Measurements from ENCODE around the gene FTCDNL1.

The FTCDNL1 gene

DNA sequence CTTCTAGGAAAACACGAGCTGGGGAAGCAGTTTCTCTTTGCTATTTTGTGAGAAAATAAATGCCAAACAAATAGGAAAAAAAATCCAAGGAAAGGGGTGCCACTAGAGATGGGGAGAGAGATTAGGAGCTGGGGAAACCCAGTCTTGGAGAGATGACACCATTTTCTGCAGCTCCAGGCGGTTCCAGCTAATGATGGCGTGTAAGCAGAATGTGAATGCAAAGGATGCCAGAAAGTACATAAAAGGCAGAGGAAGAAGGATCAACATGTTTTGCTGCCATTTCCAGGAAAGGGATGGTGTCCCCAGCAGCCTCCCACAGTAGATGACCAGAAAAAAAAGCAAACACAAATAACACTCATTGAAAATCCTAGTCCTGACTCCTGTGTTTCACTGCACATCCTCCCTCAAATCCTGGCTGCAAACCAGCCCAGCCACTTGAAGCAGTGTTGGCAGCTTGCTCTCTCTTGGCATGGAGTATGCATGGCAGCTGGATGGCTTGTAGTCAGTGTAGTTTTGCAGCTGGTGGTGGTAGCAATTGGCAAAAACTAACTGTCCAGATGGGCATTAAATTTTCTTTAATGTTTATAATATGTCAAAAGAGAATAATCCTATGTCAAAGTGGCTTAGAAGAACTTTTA is 93.6 kb downstream of the FTCDNL1 start:
- no peaks in the 10 kb centered on the region for H3F3A ChIP-seq (ENCODE audit: insufficient read depth, low read length)
- H3K4me2 ChIP-seq (ENCODE audit: low read depth, low read length): no peak overlapping the region
- no peak overlapping the region for H3K9ac ChIP-seq (ENCODE audit: low read length)
- TF ChIP-seq, protein P1, sequence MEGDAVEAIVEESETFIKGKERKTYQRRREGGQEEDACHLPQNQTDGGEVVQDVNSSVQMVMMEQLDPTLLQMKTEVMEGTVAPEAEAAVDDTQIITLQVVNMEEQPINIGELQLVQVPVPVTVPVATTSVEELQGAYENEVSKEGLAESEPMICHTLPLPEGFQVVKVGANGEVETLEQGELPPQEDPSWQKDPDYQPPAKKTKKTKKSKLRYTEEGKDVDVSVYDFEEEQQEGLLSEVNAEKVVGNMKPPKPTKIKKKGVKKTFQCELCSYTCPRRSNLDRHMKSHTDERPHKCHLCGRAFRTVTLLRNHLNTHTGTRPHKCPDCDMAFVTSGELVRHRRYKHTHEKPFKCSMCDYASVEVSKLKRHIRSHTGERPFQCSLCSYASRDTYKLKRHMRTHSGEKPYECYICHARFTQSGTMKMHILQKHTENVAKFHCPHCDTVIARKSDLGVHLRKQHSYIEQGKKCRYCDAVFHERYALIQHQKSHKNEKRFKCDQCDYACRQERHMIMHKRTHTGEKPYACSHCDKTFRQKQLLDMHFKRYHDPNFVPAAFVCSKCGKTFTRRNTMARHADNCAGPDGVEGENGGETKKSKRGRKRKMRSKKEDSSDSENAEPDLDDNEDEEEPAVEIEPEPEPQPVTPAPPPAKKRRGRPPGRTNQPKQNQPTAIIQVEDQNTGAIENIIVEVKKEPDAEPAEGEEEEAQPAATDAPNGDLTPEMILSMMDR (IDR thresholded peaks at IDR 0.05; ENCODE audit: low read length): no peak
- TF ChIP-seq EZH2phosphoT487 (IDR thresholded peaks at IDR 0.05; ENCODE audit: low read length) (no peak), EZH2 (optimal IDR thresholded peaks at IDR 0.05; ENCODE audit: low read depth, low read length) (no peak)
- H3K9me3 ChIP-seq (replicated peaks; ENCODE audit: insufficient read depth, low read length): no peaks in the 10 kb centered on the region
- H3K4me1 ChIP-seq (ENCODE audit: low read length): no peaks in the 10 kb centered on the region
- DNase-seq: no peak
- H2AFZ ChIP-seq (ENCODE audit: low read length): no peak overlapping the region
- no peaks in the 10 kb centered on the region for H3K36me3 ChIP-seq (replicated peaks; ENCODE audit: insufficient read depth, low read length)
- no peak overlapping the region for H3K27ac ChIP-seq (ENCODE audit: low read length)
- no peaks in the 10 kb centered on the region for H3K9me2 ChIP-seq (replicated peaks; ENCODE audit: insufficient read depth, low read length)
- no peaks in the 10 kb centered on the region for H3K79me2 ChIP-seq (ENCODE audit: low read length)
- no peaks in the 10 kb centered on the region for H3K27me3 ChIP-seq (replicated peaks; ENCODE audit: insufficient read depth, low read length)
- no peak overlapping the region for H3K4me3 ChIP-seq (ENCODE audit: low read length)
- no peaks in the 10 kb centered on the region for H4K20me1 ChIP-seq (ENCODE audit: insufficient read depth, low read length)

- Histone ChIP-seq H3K27ac (ENCODE audit: low read length) (no peak overlapping the region), H3K9me2 (replicated peaks; ENCODE audit: insufficient read depth, low read length) (no peaks in the 10 kb centered on the region), H3K79me2 (ENCODE audit: low read length) (no peaks in the 10 kb centered on the region), H3K4me2 (ENCODE audit: low read depth, low read length) (no peak overlapping the region), H3K4me1 (ENCODE audit: low read length) (no peaks in the 10 kb centered on the region), H2AFZ (ENCODE audit: low read length) (no peak overlapping the region), H3K36me3 (replicated peaks; ENCODE audit: insufficient read depth, low read length) (no peaks in the 10 kb centered on the region), H4K20me1 (ENCODE audit: insufficient read depth, low read length) (no peaks in the 10 kb centered on the region), H3K27me3 (replicated peaks; ENCODE audit: insufficient read depth, low read length) (no peaks in the 10 kb centered on the region), H3F3A (ENCODE audit: insufficient read depth, low read length) (no peaks in the 10 kb centered on the region), H3K9me3 (replicated peaks; ENCODE audit: insufficient read depth, low read length) (no peaks in the 10 kb centered on the region), H3K9ac (ENCODE audit: low read length) (no peak overlapping the region), H3K4me3 (ENCODE audit: low read length) (no peak overlapping the region)
- DNase-seq: no peak
- TF ChIP-seq EZH2phosphoT487 (IDR thresholded peaks at IDR 0.05; ENCODE audit: low read length) (no peak), EZH2 (optimal IDR thresholded peaks at IDR 0.05; ENCODE audit: low read depth, low read length) (no peak)
- TF ChIP-seq, protein P1 (IDR thresholded peaks at IDR 0.05; ENCODE audit: low read length): no peak
Observed at GRCh38 chr2:199756743-199757142, 94.2 kb downstream of the FTCDNL1 start.

DNA sequence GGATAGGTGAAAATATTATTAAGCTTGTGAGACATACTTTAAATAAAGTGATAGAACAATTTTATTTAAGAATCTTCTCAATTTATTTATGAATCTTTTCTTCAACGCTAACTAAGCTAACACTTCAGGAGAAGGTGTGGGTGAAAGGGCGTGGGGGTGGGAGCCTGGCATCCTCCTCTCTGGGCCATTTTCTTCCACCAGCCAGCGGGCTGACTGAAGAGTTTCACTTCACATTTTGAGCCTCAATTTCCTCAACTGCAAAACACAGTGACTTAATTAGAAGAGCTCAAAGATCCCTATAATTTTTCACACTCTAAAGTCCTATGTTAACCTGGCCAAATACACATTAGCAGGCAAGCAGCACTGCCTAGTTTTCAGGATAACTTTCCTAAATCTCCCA is 94.8 kb downstream of the FTCDNL1 start:
- TF ChIP-seq EZH2phosphoT487 (IDR thresholded peaks at IDR 0.05; ENCODE audit: low read length): no peak
- no peak for TF ChIP-seq EZH2 (optimal IDR thresholded peaks at IDR 0.05; ENCODE audit: low read depth, low read length)
- TF ChIP-seq, protein P1 (IDR thresholded peaks at IDR 0.05; ENCODE audit: low read length): no peak
- Histone ChIP-seq H3K79me2 (ENCODE audit: low read length) (no peaks in the 10 kb centered on the region), H3K4me2 (ENCODE audit: low read depth, low read length) (no peak overlapping the region), H3K27me3 (replicated peaks; ENCODE audit: insufficient read depth, low read length) (no peaks in the 10 kb centered on the region), H3K36me3 (replicated peaks; ENCODE audit: insufficient read depth, low read length) (no peaks in the 10 kb centered on the region), H3K4me1 (ENCODE audit: low read length) (no peaks in the 10 kb centered on the region), H3K9me2 (replicated peaks; ENCODE audit: insufficient read depth, low read length) (no peaks in the 10 kb centered on the region), H3F3A (ENCODE audit: insufficient read depth, low read length) (no peaks in the 10 kb centered on the region), H3K9me3 (replicated peaks; ENCODE audit: insufficient read depth, low read length) (no peaks in the 10 kb centered on the region), H3K4me3 (ENCODE audit: low read length) (no peak overlapping the region), H4K20me1 (ENCODE audit: insufficient read depth, low read length) (no peaks in the 10 kb centered on the region), H2AFZ (ENCODE audit: low read length) (no peak overlapping the region), H3K9ac (ENCODE audit: low read length) (no peak overlapping the region), H3K27ac (ENCODE audit: low read length) (no peak overlapping the region)
- DNase-seq: no peak
